Heart left ventricle (tissue), 16 donors: ENCODE data around the gene ZNF555. TPM values are rescaled to one million over a fixed set of nuclear protein-coding genes. Genes with fewer than 3 reads are reported as not detected.

Experiments
- ATAC-seq, 4 donors: fragments of 200-7000 bp; cut with Tn5 transposase; one replicate each; pipeline ENCODE4 v1.9.1; 2020 to 2022; ENCODE audit warnings: moderate library complexity in 4 of 4, mild to moderate bottlenecking in 3 of 4, moderate number of reproducible peaks in 1 of 4
- DNase-seq, 5 donors: peaks; one replicate each; pipeline ENCODE4 v3.0.0-alpha.2; 2020
- H3K27ac ChIP-seq, 12 donors: fragments of 200-600 bp; sonication (generic) in 4 of 12; one replicate each; pipeline versions ENCODE4 v1.5.0 to v1.8.0; 2016 to 2022; ENCODE audit warnings: mild to moderate bottlenecking in 2 of 12
- H3K27me3 ChIP-seq, 9 donors: fragments of 200-600 bp; sonication (generic) in 2 of 9; one replicate each; pipeline versions ENCODE4 v1.5.1 to v1.8.0; 2016 to 2022; ENCODE audit warnings: mild to moderate bottlenecking in 3 of 9
- H3K36me3 ChIP-seq, 9 donors: fragments of 200-600 bp; sonication (generic) in 2 of 9; one replicate each; pipeline versions ENCODE4 v1.5.0 to v1.8.0; 2018 to 2022; ENCODE audit warnings: mild to moderate bottlenecking in 2 of 9
- H3K4me1 ChIP-seq, 12 donors: fragments of 200-600 bp; sonication (generic) in 4 of 12; one replicate each; pipeline versions ENCODE4 v1.5.0 to v1.8.0; 2016 to 2022; ENCODE audit warnings: mild to moderate bottlenecking in 3 of 12
- H3K4me3 ChIP-seq, 12 donors: fragments of 200-600 bp; sonication (generic) in 4 of 12; one replicate each; pipeline versions ENCODE4 v1.5.0 to v1.8.0; 2017 to 2022; ENCODE audit warnings: mild to moderate bottlenecking in 9 of 12, moderate library complexity in 4 of 12
- H3K9me3 ChIP-seq, 12 donors: fragments of 200-600 bp; sonication (generic) in 4 of 12; one replicate each; pipeline versions ENCODE4 v1.5.0 to v1.8.0; 2016 to 2022; ENCODE audit warnings: mild to moderate bottlenecking in 1 of 12
- POLR2A ChIP-seq, 2 donors: fragments of 450-650 bp; IDR thresholded peaks; one replicate each; pipeline ENCODE4 v1.6.1; 2017; ENCODE audit warnings: antibody characterized with exemption in 2 of 2, mild to moderate bottlenecking in 2 of 2, moderate library complexity in 2 of 2
- WGBS, 4 donors: extraction: QIAGEN DNeasy Blood & Tissue Kit in 2 of 4; methylation state at CpG; one replicate each; pipeline versions ENCODE4 v1.1.5 to v1.1.7; 2013 to 2018; 5-methylcytosine and 5-hydroxymethylcytosine counted together
- intact Hi-C, 10 donors: fragments of 100-400 bp; cut with DNase I; formaldehyde crosslinking; loops; one replicate each; pipeline versions ENCODE4 v1.11.1 to v1.14.2; 2022
- polyA plus RNA-seq, 2 donors: library from polyadenylated mRNA; stranded (reverse); fragments of 200-250 nt; gene quantifications; one replicate each; pipeline ENCODE4 v1.2.3, GENCODE V29; 2013
- total RNA-seq, 9 donors: library from RNA; depleted of rRNA in 2 of 9; stranded (reverse); fragments of >200 nt in 2 of 9; fragmentation: NEBNext Ultra II Directional in 3 of 9; extraction: Animal tissue kit (Norgen Biotek cat#: 25700) in 3 of 9; gene quantifications; one replicate each; pipeline versions ENCODE4 v1.1.0 to v1.2.4, GENCODE V29; 2016 to 2023
- TF ChIP-seq, protein P1 (sequence below), 12 donors: fragments of 200-600 bp; sonication (generic) in 4 of 12; IDR thresholded peaks; one replicate each; pipeline versions ENCODE4 v1.5.0 to v1.8.0; 2018 to 2022; ENCODE audit warnings: antibody characterized with exemption in 12 of 12, mild to moderate bottlenecking in 5 of 12
- donor health status: ischemic (EF 13 %, LVEDD 7.1; RV severe dilation, severe dysfunction).
- donor health status: healthy with polysubstance abuse.
- donor health status: DM: no; HTN: yes; CAD: no.
- donor health status: DM: no; HTN: no; CAD: no.
- donor health status: ischemic (EF 25% LVEDD 6.9; RV normal size, moderate dysfunction).
- donor health status: ischemic (EF 25% LVEDD 5.7; RV mildly dilated, moderate dysfunction).
- donor health status: healthy.
- donor health status: DM: yes; HTN: yes; CAD: no.
- donor health status: ischemic (EF 35%, LVEDD 5.7; RV mildly dilated, moderate dysfunction).
- donor health status: nonischemic (EF 11% LVEDD 7.7; RV severe dilation, severe dysfunction).
- donor health status: DM: yes; HTN: yes; CAD: no.
- donor health status: PGD.
- donor health status: ischemic (EF 29% LVEDD 5.4; RV normal size, mild dysfunction).
- donor health status: nonischemic (EF 23%, LVEDD 6.1; RV moderate dilation, normal function).

The ZNF555 gene
- total and polyA plus RNA-seq, 11 donors = 2.7 to 11.5 (median 8.1) TPM

DNA sequence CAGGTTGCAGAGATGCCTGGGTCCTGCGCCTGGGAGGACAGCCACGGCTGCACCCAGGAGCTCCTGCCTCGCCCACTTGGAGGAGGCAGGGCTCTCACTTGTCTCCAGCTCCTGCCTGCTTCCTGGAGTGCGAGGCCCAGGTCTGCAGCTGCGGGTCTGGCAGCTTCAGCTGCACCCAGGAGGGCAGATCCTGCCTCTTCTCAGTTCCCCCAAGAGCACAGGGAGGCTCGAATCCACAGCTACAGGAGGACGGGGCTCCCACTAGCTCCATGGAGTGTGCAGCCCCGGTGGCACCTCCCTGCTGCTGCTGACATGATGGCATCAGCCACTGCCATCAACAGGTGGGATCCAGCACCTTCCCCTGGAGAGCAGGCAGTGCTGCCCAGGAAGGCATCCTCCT, 17.1 kb upstream of the ZNF555 start:
- H3K27ac ChIP-seq = no peak overlapping the region
- no peaks in the 10 kb centered on the region for H3K27me3 ChIP-seq
- H3K4me3 ChIP-seq = no peak overlapping the region
- no peak for TF ChIP-seq POLR2A (IDR thresholded peaks at IDR 0.05)
- TF ChIP-seq, protein P1, sequence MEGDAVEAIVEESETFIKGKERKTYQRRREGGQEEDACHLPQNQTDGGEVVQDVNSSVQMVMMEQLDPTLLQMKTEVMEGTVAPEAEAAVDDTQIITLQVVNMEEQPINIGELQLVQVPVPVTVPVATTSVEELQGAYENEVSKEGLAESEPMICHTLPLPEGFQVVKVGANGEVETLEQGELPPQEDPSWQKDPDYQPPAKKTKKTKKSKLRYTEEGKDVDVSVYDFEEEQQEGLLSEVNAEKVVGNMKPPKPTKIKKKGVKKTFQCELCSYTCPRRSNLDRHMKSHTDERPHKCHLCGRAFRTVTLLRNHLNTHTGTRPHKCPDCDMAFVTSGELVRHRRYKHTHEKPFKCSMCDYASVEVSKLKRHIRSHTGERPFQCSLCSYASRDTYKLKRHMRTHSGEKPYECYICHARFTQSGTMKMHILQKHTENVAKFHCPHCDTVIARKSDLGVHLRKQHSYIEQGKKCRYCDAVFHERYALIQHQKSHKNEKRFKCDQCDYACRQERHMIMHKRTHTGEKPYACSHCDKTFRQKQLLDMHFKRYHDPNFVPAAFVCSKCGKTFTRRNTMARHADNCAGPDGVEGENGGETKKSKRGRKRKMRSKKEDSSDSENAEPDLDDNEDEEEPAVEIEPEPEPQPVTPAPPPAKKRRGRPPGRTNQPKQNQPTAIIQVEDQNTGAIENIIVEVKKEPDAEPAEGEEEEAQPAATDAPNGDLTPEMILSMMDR (IDR thresholded peaks at IDR 0.05) = no peak
- H3K4me1 ChIP-seq = peaks cover 0 to 11% (median 5%) of the 10 kb centered on the region in 12 donors
- H3K9me3 ChIP-seq = peaks cover 0 to 18% (median 0%) of the 10 kb centered on the region in 12 donors
- intact Hi-C loops = loop anchor here in 1 of 10 donors (5.0 kb wide), 1 partner anchor 48 kb away; no protein-coding TSS in a partner anchor
- ATAC-seq (no peak), DNase-seq (no peak)
- 72 to 100% (median 78%) methylated on average over 2 to 8 of the region's 8 CpGs for WGBS, 4 donors
- H3K36me3 ChIP-seq = peaks cover 0 to 41% (median 11%) of the 10 kb centered on the region in 9 donors

DNA sequence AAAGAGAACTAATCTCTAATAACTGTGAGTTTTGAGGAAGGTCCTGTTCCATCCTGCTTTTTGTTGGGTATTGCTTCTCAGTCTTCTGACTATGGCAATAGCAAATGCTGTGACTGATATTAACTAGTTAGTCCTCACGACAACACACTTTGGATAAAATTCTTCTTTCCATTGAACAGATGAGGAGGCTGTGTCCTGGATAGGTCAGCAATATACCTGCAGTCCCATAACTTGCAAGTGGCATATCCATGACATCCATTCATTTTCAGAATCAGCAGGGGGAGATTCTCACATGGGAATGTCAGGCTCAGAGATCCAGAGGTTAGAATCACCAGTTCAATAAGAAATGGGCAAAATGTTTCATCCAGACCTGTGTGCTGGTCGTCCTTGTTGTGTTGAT, 14.3 kb upstream of the ZNF555 start:
- 94 to 100% (median 96%) methylated on average over 2 of the region's 2 CpGs for WGBS, 4 donors

DNA sequence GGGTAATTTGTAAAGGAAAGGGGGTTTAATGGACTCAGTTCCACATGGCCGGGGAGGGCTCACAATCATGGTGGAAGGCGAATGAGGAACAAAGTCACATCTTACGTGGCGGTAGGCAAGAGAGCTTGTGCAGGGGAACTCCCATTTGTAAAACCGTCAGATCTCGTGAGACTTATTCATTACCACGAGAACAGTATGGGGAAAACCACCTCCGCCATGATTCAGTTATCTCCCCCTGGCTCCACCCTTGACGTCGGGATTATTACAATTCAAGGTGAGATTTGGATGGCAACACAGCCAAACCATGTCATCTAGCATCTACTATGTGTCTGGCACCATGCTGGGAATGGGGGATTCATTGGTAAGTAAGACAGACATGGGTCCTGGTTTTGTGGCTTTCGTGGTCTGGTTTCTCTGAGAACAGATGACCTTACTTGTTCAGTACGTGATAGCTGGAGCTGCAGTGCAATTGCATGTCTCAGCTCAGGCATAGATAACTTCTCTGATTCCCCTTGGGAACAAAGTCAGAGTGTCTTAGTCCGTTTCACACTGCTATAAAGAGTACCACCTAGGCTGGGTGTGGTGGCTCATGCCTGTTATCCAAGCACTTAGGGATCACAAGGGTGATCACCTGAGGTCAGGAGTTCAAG, 13.3 kb upstream of the ZNF555 start:
- Histone ChIP-seq H3K4me1 (no peaks in the 10 kb centered on the region), H3K4me3 (no peak overlapping the region), H3K36me3 (peaks cover 4 to 68% (median 20%) of the 10 kb centered on the region in 9 donors), H3K9me3 (peaks cover 0 to 55% (median 26%) of the 10 kb centered on the region in 12 donors), H3K27me3 (no peaks in the 10 kb centered on the region), H3K27ac (no peak overlapping the region)
- intact Hi-C loops = no loop called here
- TF ChIP-seq, protein P1 (IDR thresholded peaks at IDR 0.05) = no peak
- no peak for TF ChIP-seq POLR2A (IDR thresholded peaks at IDR 0.05)
- 92 to 97% (median 96%) methylated on average over 13 of the region's 13 CpGs for WGBS, 4 donors
- DNase-seq (no peak), ATAC-seq (no peak)

More for the DNA sequence above, 14.3 kb upstream of the ZNF555 start:
- Histone ChIP-seq H3K9me3 (peaks cover 0 to 46% (median 17%) of the 10 kb centered on the region in 12 donors), H3K27ac (no peak overlapping the region), H3K27me3 (no peaks in the 10 kb centered on the region), H3K4me3 (no peak overlapping the region), H3K36me3 (peaks cover 0 to 58% (median 11%) of the 10 kb centered on the region in 9 donors), H3K4me1 (no peaks in the 10 kb centered on the region)
- intact Hi-C loops = no loop called here
- no peak for TF ChIP-seq POLR2A (IDR thresholded peaks at IDR 0.05)
- TF ChIP-seq, protein P1 (IDR thresholded peaks at IDR 0.05) = no peak
- no peak for DNase-seq
- ATAC-seq = no peak

DNA sequence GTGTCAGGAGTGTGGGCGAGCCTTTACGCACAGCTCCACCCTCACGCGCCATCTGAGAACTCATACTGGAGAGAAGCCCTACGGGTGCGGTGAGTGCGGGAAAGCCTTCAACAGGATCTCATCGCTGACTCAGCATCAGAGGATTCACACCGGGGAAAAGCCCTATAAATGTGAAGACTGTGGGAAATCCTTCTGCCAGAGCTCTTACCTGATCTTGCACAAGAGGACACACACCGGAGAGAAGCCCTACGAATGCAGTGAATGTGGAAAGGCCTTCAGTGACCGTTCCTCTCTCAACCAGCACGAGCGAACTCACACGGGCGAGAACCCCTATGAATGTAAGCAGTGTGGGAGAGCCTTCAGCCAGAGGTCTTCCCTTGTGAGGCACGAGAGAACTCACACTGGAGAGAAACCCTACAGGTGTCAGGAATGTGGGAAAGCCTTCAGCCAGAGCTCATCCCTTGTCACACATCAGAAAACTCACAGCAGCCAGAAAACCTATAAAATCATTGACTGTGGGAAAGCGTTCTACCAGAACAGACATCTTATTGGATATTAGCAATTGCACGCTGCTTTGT, 6.9 kb upstream of the ZNF555 start:
- peaks cover 6 to 99% (median 80%) of the 10 kb centered on the region in 12 donors for H3K9me3 ChIP-seq
- peaks cover 15 to 68% (median 29%) of the 10 kb centered on the region in 9 donors for H3K36me3 ChIP-seq
- DNase-seq (no peak), ATAC-seq (no peak)
- WGBS, 4 donors = 98 to 99% (median 98%) methylated on average over 19 of the region's 19 CpGs
- no peak for TF ChIP-seq POLR2A (IDR thresholded peaks at IDR 0.05)
- TF ChIP-seq, protein P1 (IDR thresholded peaks at IDR 0.05) = no peak
- no peaks in the 10 kb centered on the region for H3K4me1 ChIP-seq
- no peak overlapping the region for H3K4me3 ChIP-seq
- H3K27ac ChIP-seq = no peak overlapping the region
- H3K27me3 ChIP-seq = no peaks in the 10 kb centered on the region
- intact Hi-C loops = no loop called here
